ENCODE data around the gene ADAM22. TPM values are rescaled to one million over a fixed set of nuclear protein-coding genes. Genes with fewer than 3 reads are reported as not detected.

Gene ADAM22
- total RNA-seq, 1 experiment from 2014 or later = 7.1 TPM

- TF ChIP-seq EZH2 (IDR thresholded peaks at IDR 0.05; ENCODE audit: borderline replicate concordance, low read depth, low read length, poor library complexity, severe bottlenecking) = no peak
- TF ChIP-seq CTCF (conservative IDR thresholded peaks at IDR 0.05; ENCODE audit: low read depth, low read length) = no peak
- no TSS peak for BruUV-seq (replicated peaks)
- H3K4me3 ChIP-seq (ENCODE audit: low read depth, low read length, poor library complexity, severe bottlenecking) = peak overlapping the region; percentile 93
- DNase-seq (ENCODE audit: low spot score) = no peak
- CTCF ChIA-PET = no interaction called here
- no peak overlapping the region for H3K27ac ChIP-seq (ENCODE audit: low read depth, low read length, poor library complexity, severe bottlenecking)
- H3K9me3 ChIP-seq (ENCODE audit: low read depth, low read length, poor library complexity, severe bottlenecking) = no peaks in the 10 kb centered on the region
- intact Hi-C loops (cut with micrococcal nuclease; ENCODE audit: unreplicated experiment) = no loop called here
- H3K4me1 ChIP-seq (ENCODE audit: insufficient read depth, low read length, poor library complexity, severe bottlenecking) = peaks cover 13% of the 10 kb centered on the region
- peaks cover 4% of the 10 kb centered on the region for H3K36me3 ChIP-seq (ENCODE audit: insufficient read depth, low read length, poor library complexity, severe bottlenecking)
- H3K27me3 ChIP-seq (replicated peaks; ENCODE audit: insufficient read depth, low read depth, low read length, poor library complexity) = no peaks in the 10 kb centered on the region
- POLR2A ChIA-PET (ENCODE audit: low non-redundant PET) = interaction anchor here (0.7 kb wide), 1 partner anchor 468 kb away, joined by 3 read pairs; no protein-coding TSS in a partner anchor
These were observed 284.3 kb downstream of the ADAM22 start for GRCh38 chr7:88218429-88218745.

- Histone ChIP-seq H3K4me1 (ENCODE audit: insufficient read depth, low read length, poor library complexity, severe bottlenecking) (peaks cover 13% of the 10 kb centered on the region), H3K9me3 (ENCODE audit: low read depth, low read length, poor library complexity, severe bottlenecking) (no peaks in the 10 kb centered on the region), H3K27me3 (replicated peaks; ENCODE audit: insufficient read depth, low read depth, low read length, poor library complexity) (no peaks in the 10 kb centered on the region), H3K27ac (ENCODE audit: low read depth, low read length, poor library complexity, severe bottlenecking) (peak overlapping the region; percentile 98), H3K4me3 (ENCODE audit: low read depth, low read length, poor library complexity, severe bottlenecking) (peak overlapping the region; percentile 93), H3K36me3 (ENCODE audit: insufficient read depth, low read length, poor library complexity, severe bottlenecking) (peaks cover 4% of the 10 kb centered on the region)
- DNase-seq (ENCODE audit: low spot score) = peak; percentile 52
- intact Hi-C loops (cut with micrococcal nuclease; ENCODE audit: unreplicated experiment) = no loop called here
- TF ChIP-seq CTCF (conservative IDR thresholded peaks at IDR 0.05; ENCODE audit: low read depth, low read length) (no peak), EZH2 (IDR thresholded peaks at IDR 0.05; ENCODE audit: borderline replicate concordance, low read depth, low read length, poor library complexity, severe bottlenecking) (no peak)
- POLR2A ChIA-PET (ENCODE audit: low non-redundant PET) = no interaction called here
- TSS peak; percentile 59 for BruUV-seq (replicated peaks)
- CTCF ChIA-PET = no interaction called here
These were observed 285.0 kb downstream of the ADAM22 start for GRCh38 chr7:88218836-88219605.

- Histone ChIP-seq H3K27ac (ENCODE audit: low read depth, low read length, poor library complexity, severe bottlenecking) (peak within 1 kb of the TSS; percentile 98), H3K4me1 (ENCODE audit: insufficient read depth, low read length, poor library complexity, severe bottlenecking) (peaks cover 13% of the 10 kb centered on the region), H3K36me3 (ENCODE audit: insufficient read depth, low read length, poor library complexity, severe bottlenecking) (peaks cover 4% of the 10 kb centered on the region), H3K4me3 (ENCODE audit: low read depth, low read length, poor library complexity, severe bottlenecking) (peak within 1 kb of the TSS; percentile 93), H3K9me3 (ENCODE audit: low read depth, low read length, poor library complexity, severe bottlenecking) (no peaks in the 10 kb centered on the region), H3K27me3 (replicated peaks; ENCODE audit: insufficient read depth, low read depth, low read length, poor library complexity) (no peaks in the 10 kb centered on the region)
- POLR2A ChIA-PET (ENCODE audit: low non-redundant PET) = no interaction called here
- peak; percentile 92 for DNase-seq (ENCODE audit: low spot score)
- CTCF ChIA-PET = interaction anchor here (0.7 to 1.4 kb wide), 2 partner anchors 23 to 806 kb away, joined by 3 to 6 read pairs; no protein-coding TSS in a partner anchor
- intact Hi-C loops (cut with micrococcal nuclease; ENCODE audit: unreplicated experiment) = no loop called here
- peak; percentile 57 for TF ChIP-seq CTCF (conservative IDR thresholded peaks at IDR 0.05; ENCODE audit: low read depth, low read length)
- TF ChIP-seq EZH2 (IDR thresholded peaks at IDR 0.05; ENCODE audit: borderline replicate concordance, low read depth, low read length, poor library complexity, severe bottlenecking) = no peak
- BruUV-seq (replicated peaks) = no TSS peak
These were observed 286.0 kb downstream of the ADAM22 start, which contains the start of gene SRI for GRCh38 chr7:88219781-88220747. Gene SRI, minus strand, starts transcription at chr7:88220038. Its CDS starts 12 bp downstream, at chr7:88220026.

All from A673 (cell line).